Neuronal stem cell (in vitro differentiated cells): ENCODE results near the gene MGAT5B.

Experiments
- DNase-seq: peaks from one replicate; pipeline ENCODE4 v3.0.0-alpha.2; 2013; ENCODE audit warnings: low spot score
- H2AFZ ChIP-seq: one replicate; pipeline ENCODE4 v1.6.1; 2013; ENCODE audit warnings: mild to moderate bottlenecking, low read length, inconsistent platforms
- H2AK5ac ChIP-seq: 2 replicates; pipeline ENCODE4 v1.6.1; 2013; ENCODE audit warnings: low read depth, mild to moderate bottlenecking, inconsistent platforms, low read length, moderate library complexity, mixed read lengths
- H2BK120ac ChIP-seq: 2 replicates; pipeline ENCODE4 v1.6.1; 2013; ENCODE audit warnings: low read depth, mild to moderate bottlenecking, inconsistent platforms, low read length, moderate library complexity, mixed read lengths
- H2BK12ac ChIP-seq: one replicate; pipeline ENCODE4 v1.6.1; 2013; ENCODE audit warnings: low read length, inconsistent platforms
- H2BK15ac ChIP-seq: 2 replicates; pipeline ENCODE4 v1.6.1; 2013; ENCODE audit warnings: mild to moderate bottlenecking, low read length, inconsistent platforms, mixed read lengths
- H2BK5ac ChIP-seq: one replicate; pipeline ENCODE4 v1.6.1; 2013; ENCODE audit warnings: inconsistent platforms, mild to moderate bottlenecking, low read length, moderate library complexity
- H3K14ac ChIP-seq: one replicate; pipeline ENCODE4 v1.6.1; 2013; ENCODE audit warnings: low read length, inconsistent platforms
- H3K18ac ChIP-seq: 2 replicates; pipeline ENCODE4 v1.6.1; 2013; ENCODE audit warnings: low read length, inconsistent platforms
- H3K23ac ChIP-seq: 2 replicates; pipeline ENCODE4 v1.6.1; 2013; ENCODE audit warnings: low read depth, mild to moderate bottlenecking, mixed read lengths, low read length, inconsistent platforms; ENCODE audit not compliant: poor library complexity
- H3K27ac ChIP-seq: replicated peaks from 3 replicates; pipeline ENCODE4 v1.5.1; 2013; ENCODE audit warnings: low read length, inconsistent platforms
- H3K27me3 ChIP-seq, 3 experiments: 2 replicates each; pipeline ENCODE4 v1.6.1; 2013; ENCODE audit warnings: low read length in 3 of 3, mild to moderate bottlenecking in 2 of 3, inconsistent platforms in 1 of 3, low read depth in 1 of 3, mixed read lengths in 1 of 3, moderate library complexity in 1 of 3; ENCODE audit not compliant: control insufficient read depth in 3 of 3, insufficient read depth in 3 of 3
- H3K36me3 ChIP-seq, 2 donors: replicated peaks in 1 of 2; 2 replicates each; pipeline ENCODE4 v1.6.1; 2013; ENCODE audit warnings: low read length in 2 of 2; ENCODE audit not compliant: control insufficient read depth in 2 of 2, insufficient read depth in 2 of 2
- H3K4ac ChIP-seq: 2 replicates; pipeline ENCODE4 v1.6.1; 2013; ENCODE audit warnings: inconsistent platforms, mild to moderate bottlenecking, low read length, moderate library complexity
- H3K4me1 ChIP-seq, 2 donors: 1 replicate in 1 of 2; 2 replicates in 1 of 2; pipeline ENCODE4 v1.6.1; 2013; ENCODE audit warnings: low read length in 2 of 2, low read depth in 1 of 2; ENCODE audit not compliant: control insufficient read depth in 2 of 2, insufficient read depth in 1 of 2
- H3K4me2 ChIP-seq: one replicate; pipeline ENCODE4 v1.6.1; 2013; ENCODE audit warnings: mild to moderate bottlenecking, low read length, inconsistent platforms; ENCODE audit not compliant: insufficient read depth, poor library complexity, severe bottlenecking
- H3K4me3 ChIP-seq, 2 donors: 2 replicates each; pipeline ENCODE4 v1.5.1; 2013; ENCODE audit warnings: low read length in 2 of 2, mild to moderate bottlenecking in 2 of 2, inconsistent platforms in 1 of 2, moderate library complexity in 1 of 2
- H3K79me1 ChIP-seq: one replicate; pipeline ENCODE4 v1.6.1; 2013; ENCODE audit warnings: low read depth, mild to moderate bottlenecking, inconsistent platforms, low read length, moderate library complexity
- H3K9ac ChIP-seq: one replicate; pipeline ENCODE4 v1.6.1; 2013; ENCODE audit warnings: mild to moderate bottlenecking, low read depth, low read length, inconsistent platforms; ENCODE audit not compliant: poor library complexity
- H3K9me3 ChIP-seq, 2 donors: replicated peaks in 1 of 2; 2 replicates each; pipeline versions ENCODE3 to v1.6.1; 2013; ENCODE audit warnings: low read length in 2 of 2, mild to moderate bottlenecking in 2 of 2, inconsistent platforms in 1 of 2, low read depth in 1 of 2, mixed read lengths in 1 of 2, moderate library complexity in 1 of 2; ENCODE audit not compliant: control insufficient read depth in 2 of 2, insufficient read depth in 1 of 2
- H4K8ac ChIP-seq: one replicate; pipeline ENCODE4 v1.6.1; 2013; ENCODE audit warnings: low read depth, mild to moderate bottlenecking, inconsistent platforms, low read length, moderate library complexity
- H4K91ac ChIP-seq: one replicate; pipeline ENCODE4 v1.6.1; 2013; ENCODE audit warnings: low read length, low read depth, mild to moderate bottlenecking, inconsistent platforms; ENCODE audit not compliant: poor library complexity
- WGBS, 2 donors: extraction: QIAGEN DNeasy Blood & Tissue Kit; methylation state at CpG; one replicate each; pipeline ENCODE4 v1.1.7; 2013; ENCODE audit warnings: missing lambda C conversion rate in 2 of 2, mixed read lengths in 1 of 2; ENCODE audit not compliant: insufficient read length in 2 of 2, insufficient replicate concordance in 1 of 2; ENCODE audit errors: extremely low coverage in 2 of 2; 5-methylcytosine and 5-hydroxymethylcytosine counted together

MGAT5B gene

GRCh38 chr17:76998839-76999238, 130.6 kb downstream of the MGAT5B start:
- DNase-seq, result no peak
- Histone ChIP-seq H3K36me3 (no peaks in the 10 kb centered on the region), H2BK15ac (no peak overlapping the region), H2BK12ac (peak overlapping the region; percentile 23), H3K9me3 (no peaks in the 10 kb centered on the region), H3K4me1 (peaks cover 43 to 46% of the 10 kb centered on the region in 2 donors), H3K14ac (no peak overlapping the region), H3K27me3 (no peaks in the 10 kb centered on the region), H2AFZ (no peak overlapping the region), H3K4me3 (no peak overlapping the region), H3K9ac (no peak overlapping the region), H2BK120ac (no peak overlapping the region), H3K4me2 (no peak overlapping the region), H4K91ac (no peak overlapping the region), H3K23ac (no peak overlapping the region), H2AK5ac (peak overlapping the region; percentile 88), H3K4ac (no peak overlapping the region), H2BK5ac (peak overlapping the region; percentile 7), H3K79me1 (no peaks in the 10 kb centered on the region), H3K18ac (peak overlapping the region; percentile 88), H4K8ac (no peak overlapping the region), H3K27ac (no peak overlapping the region)
- no CpG with 5 or more reads among the region's 8 CpGs for WGBS, 2 donors
